GM12872 (cell line): ENCODE results near the gene MRAS.

Experiments
- CTCF ChIP-seq: IDR thresholded peaks from 3 replicates; pipeline ENCODE4 v1.5.1; 2011; ENCODE audit warnings: low read depth, mild to moderate bottlenecking, low read length, moderate library complexity; ENCODE audit not compliant: insufficient read depth

Gene MRAS

GRCh38 chr3:138440121-138440521 is 91.7 kb downstream of the MRAS start:
- TF ChIP-seq CTCF: no peak

- TF ChIP-seq CTCF: no peak
Observed at GRCh38 chr3:138440596-138440995, 92.2 kb downstream of the MRAS start.

GRCh38 chr3:138441256-138441655 is 92.9 kb downstream of the MRAS start:
- no peak for TF ChIP-seq CTCF

- no peak for TF ChIP-seq CTCF
Observed at GRCh38 chr3:138441742-138442141, 93.4 kb downstream of the MRAS start.

- no peak for TF ChIP-seq CTCF
Observed at GRCh38 chr3:138442433-138442832, 94.1 kb downstream of the MRAS start.

GRCh38 chr3:138443091-138443490 is 94.7 kb downstream of the MRAS start:
- no peak for TF ChIP-seq CTCF

- TF ChIP-seq CTCF: no peak
Observed at GRCh38 chr3:138443521-138444503, 95.4 kb downstream of the MRAS start.
